ENCODE data around the gene GPR143. TPM values are rescaled to one million over a fixed set of nuclear protein-coding genes. Genes with fewer than 3 reads are reported as not detected.
"Not testable (repeated sequence)": the region's sequence is repeated elsewhere in the genome, so short reads cannot be mapped to it uniquely, and the experiment has no call there.

GPR143 gene
- polyA plus RNA-seq (2013, experiment 1 of 2): 1.2 TPM
- polyA plus RNA-seq (2013, experiment 2 of 2): 1.3 TPM

DNA sequence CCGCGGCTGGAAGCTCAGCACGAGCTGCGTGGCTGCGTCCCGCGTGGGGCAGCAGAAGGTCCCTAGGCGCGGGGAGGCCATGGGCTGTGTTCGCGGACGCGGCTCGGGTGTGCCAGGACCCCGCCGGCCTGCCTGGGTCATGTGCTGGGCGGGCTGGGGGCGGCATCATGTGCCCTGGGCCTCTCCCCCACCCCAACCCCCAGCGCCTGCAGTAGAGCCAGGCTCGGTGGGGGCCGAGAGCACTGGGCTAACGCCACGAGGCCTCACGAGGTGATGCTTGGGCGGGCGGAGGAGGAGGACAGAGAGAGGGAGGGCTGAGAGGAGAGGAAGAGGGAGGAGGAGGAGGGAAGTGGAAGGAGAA is at the start of gene GPR143:
Gene GPR143, minus strand, starts transcription at position 111 of the 361 bp plus-strand sequence. Its CDS starts 30 bp downstream, at position 81.
- no peak for DNase-seq
- H2AK5ac ChIP-seq (ENCODE audit: low read length, severe bottlenecking): no peak within 1 kb of the TSS
- H3K4me1 ChIP-seq (ENCODE audit: control insufficient read depth, insufficient read depth, low read depth, low read length): peaks cover 2% of the 10 kb centered on the region
- H2AFZ ChIP-seq (ENCODE audit: low read depth, low read length): peak within 1 kb of the TSS; percentile 44
- peak within 1 kb of the TSS; percentile 39 for H4K91ac ChIP-seq (ENCODE audit: low read length)
- peaks cover 0 to 16% of the 10 kb centered on the region in 2 experiments for H3K27me3 ChIP-seq (ENCODE audit: control insufficient read depth in 1 of 2, insufficient read depth in 1 of 2, low read length in 2 of 2)
- H3K4ac ChIP-seq (ENCODE audit: low read depth in 1 of 2, low read length in 2 of 2): no peak within 1 kb of the TSS
- H3K4me3 ChIP-seq (ENCODE audit: insufficient read depth in 1 of 2, low read depth in 1 of 2, low read length in 2 of 2): no peak within 1 kb of the TSS
- peaks cover 3% of the 10 kb centered on the region for H3K9me3 ChIP-seq (ENCODE audit: control insufficient read depth, low read length)
- H3K9ac ChIP-seq (ENCODE audit: low read length): no peak within 1 kb of the TSS
- H2BK5ac ChIP-seq (ENCODE audit: low read depth, low read length, poor library complexity, severe bottlenecking): no peak within 1 kb of the TSS
- H3K4me2 ChIP-seq (ENCODE audit: low read length, poor library complexity, severe bottlenecking): no peak within 1 kb of the TSS
- peak within 1 kb of the TSS; percentile 33 to 77 for H3K18ac ChIP-seq (ENCODE audit: low read depth in 1 of 2, low read length in 2 of 2)
- H2BK12ac ChIP-seq (ENCODE audit: low read length in 2 of 2): peak within 1 kb of the TSS; percentile 11 to 64
- peak within 1 kb of the TSS; percentile 82 for H4K8ac ChIP-seq (ENCODE audit: low read length)
- H3K23ac ChIP-seq (ENCODE audit: low read length in 2 of 2): no peak within 1 kb of the TSS
- no peak within 1 kb of the TSS for H2BK120ac ChIP-seq (ENCODE audit: low read depth, low read length)
- WGBS: no CpG with 5 or more reads among the region's 26 CpGs
- H3K79me1 ChIP-seq (replicated peaks; ENCODE audit: low read length, poor library complexity, severe bottlenecking): no peaks in the 10 kb centered on the region
- H3K36me3 ChIP-seq (ENCODE audit: control insufficient read depth in 1 of 2, insufficient read depth in 2 of 2, low read depth in 1 of 2, low read length in 2 of 2): no peaks in the 10 kb centered on the region
- no peak within 1 kb of the TSS for H3K14ac ChIP-seq (ENCODE audit: low read length in 2 of 2)
- H3K27ac ChIP-seq (ENCODE audit: low read length, poor library complexity, severe bottlenecking): no peak within 1 kb of the TSS
- H2BK15ac ChIP-seq (ENCODE audit: low read depth, poor library complexity, severe bottlenecking): no peak within 1 kb of the TSS

DNA sequence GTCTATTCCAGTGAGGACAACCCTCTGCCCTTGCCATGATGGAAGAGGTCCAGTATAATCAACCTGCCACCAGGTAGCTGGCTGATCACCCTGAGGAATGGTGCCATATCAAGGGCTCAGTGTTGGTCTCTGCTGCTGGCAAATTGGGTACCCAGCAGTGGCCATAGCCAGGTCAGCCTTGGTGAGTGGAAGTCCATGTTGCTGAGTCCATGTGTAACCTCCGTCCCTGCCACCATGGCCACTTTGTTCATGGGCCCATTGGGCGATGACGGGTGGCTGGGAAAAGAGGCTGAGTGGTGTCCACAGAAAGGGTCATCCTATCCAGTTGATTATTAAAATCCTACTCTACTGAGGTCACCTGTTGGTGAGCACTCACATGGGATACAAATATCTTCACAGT is 45.4 kb upstream of the GPR143 start:
- H4K91ac ChIP-seq (ENCODE audit: low read length); H2BK12ac ChIP-seq (ENCODE audit: low read length in 2 of 2); H3K9me3 ChIP-seq (ENCODE audit: control insufficient read depth, low read length); H3K79me1 ChIP-seq (replicated peaks; ENCODE audit: low read length, poor library complexity, severe bottlenecking); H3K27me3 ChIP-seq (ENCODE audit: control insufficient read depth in 1 of 2, insufficient read depth in 1 of 2, low read length in 2 of 2); H3K4me2 ChIP-seq (ENCODE audit: low read length, poor library complexity, severe bottlenecking); H2BK15ac ChIP-seq (ENCODE audit: low read depth, poor library complexity, severe bottlenecking); H3K14ac ChIP-seq (ENCODE audit: low read length in 2 of 2); H3K4me3 ChIP-seq (ENCODE audit: insufficient read depth in 1 of 2, low read depth in 1 of 2, low read length in 2 of 2); H2AFZ ChIP-seq (ENCODE audit: low read depth, low read length); H2BK5ac ChIP-seq (ENCODE audit: low read depth, low read length, poor library complexity, severe bottlenecking); H2AK5ac ChIP-seq (ENCODE audit: low read length, severe bottlenecking); H3K36me3 ChIP-seq (ENCODE audit: control insufficient read depth in 1 of 2, insufficient read depth in 2 of 2, low read depth in 1 of 2, low read length in 2 of 2); H4K8ac ChIP-seq (ENCODE audit: low read length); DNase-seq; H3K18ac ChIP-seq (ENCODE audit: low read depth in 1 of 2, low read length in 2 of 2); H2BK120ac ChIP-seq (ENCODE audit: low read depth, low read length); H3K23ac ChIP-seq (ENCODE audit: low read length in 2 of 2); H3K27ac ChIP-seq (ENCODE audit: low read length, poor library complexity, severe bottlenecking); H3K9ac ChIP-seq (ENCODE audit: low read length); H3K4ac ChIP-seq (ENCODE audit: low read depth in 1 of 2, low read length in 2 of 2); H3K4me1 ChIP-seq (ENCODE audit: control insufficient read depth, insufficient read depth, low read depth, low read length): not testable (repeated sequence)
- WGBS: 100% methylated on average over 3 of the region's 3 CpGs

DNA sequence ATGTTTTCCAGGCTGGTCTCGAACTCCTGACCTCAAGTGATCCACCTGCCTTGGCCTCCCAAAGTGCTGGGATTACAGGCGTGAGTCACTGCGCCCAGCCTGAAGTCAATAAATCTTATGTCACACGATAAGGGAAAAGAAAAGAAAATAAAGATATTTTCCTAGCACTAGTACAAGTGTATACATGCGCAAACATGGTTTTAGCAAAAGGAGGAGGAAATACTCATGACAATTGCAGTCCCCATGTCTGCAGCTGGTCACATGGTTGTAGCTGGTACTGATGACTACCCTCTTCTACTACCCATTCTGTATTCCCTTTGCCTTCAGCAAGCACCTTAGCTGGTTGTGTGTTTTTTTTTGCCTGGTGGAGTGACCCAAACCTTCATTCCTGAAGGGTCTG is 44.2 kb upstream of the GPR143 start:
- H3K4ac ChIP-seq (ENCODE audit: low read depth in 1 of 2, low read length in 2 of 2); H3K36me3 ChIP-seq (ENCODE audit: control insufficient read depth in 1 of 2, insufficient read depth in 2 of 2, low read depth in 1 of 2, low read length in 2 of 2); H3K79me1 ChIP-seq (replicated peaks; ENCODE audit: low read length, poor library complexity, severe bottlenecking); H3K14ac ChIP-seq (ENCODE audit: low read length in 2 of 2); H2AK5ac ChIP-seq (ENCODE audit: low read length, severe bottlenecking); DNase-seq; H4K91ac ChIP-seq (ENCODE audit: low read length); H3K4me3 ChIP-seq (ENCODE audit: insufficient read depth in 1 of 2, low read depth in 1 of 2, low read length in 2 of 2); H2BK5ac ChIP-seq (ENCODE audit: low read depth, low read length, poor library complexity, severe bottlenecking); H2AFZ ChIP-seq (ENCODE audit: low read depth, low read length); H2BK120ac ChIP-seq (ENCODE audit: low read depth, low read length); H3K4me2 ChIP-seq (ENCODE audit: low read length, poor library complexity, severe bottlenecking); H3K27ac ChIP-seq (ENCODE audit: low read length, poor library complexity, severe bottlenecking); H3K9ac ChIP-seq (ENCODE audit: low read length); H3K4me1 ChIP-seq (ENCODE audit: control insufficient read depth, insufficient read depth, low read depth, low read length); H4K8ac ChIP-seq (ENCODE audit: low read length); H2BK15ac ChIP-seq (ENCODE audit: low read depth, poor library complexity, severe bottlenecking); H2BK12ac ChIP-seq (ENCODE audit: low read length in 2 of 2); H3K23ac ChIP-seq (ENCODE audit: low read length in 2 of 2); H3K18ac ChIP-seq (ENCODE audit: low read depth in 1 of 2, low read length in 2 of 2); H3K27me3 ChIP-seq (ENCODE audit: control insufficient read depth in 1 of 2, insufficient read depth in 1 of 2, low read length in 2 of 2); H3K9me3 ChIP-seq (ENCODE audit: control insufficient read depth, low read length): not testable (repeated sequence)
- 96% methylated on average over 3 of the region's 5 CpGs for WGBS

DNA sequence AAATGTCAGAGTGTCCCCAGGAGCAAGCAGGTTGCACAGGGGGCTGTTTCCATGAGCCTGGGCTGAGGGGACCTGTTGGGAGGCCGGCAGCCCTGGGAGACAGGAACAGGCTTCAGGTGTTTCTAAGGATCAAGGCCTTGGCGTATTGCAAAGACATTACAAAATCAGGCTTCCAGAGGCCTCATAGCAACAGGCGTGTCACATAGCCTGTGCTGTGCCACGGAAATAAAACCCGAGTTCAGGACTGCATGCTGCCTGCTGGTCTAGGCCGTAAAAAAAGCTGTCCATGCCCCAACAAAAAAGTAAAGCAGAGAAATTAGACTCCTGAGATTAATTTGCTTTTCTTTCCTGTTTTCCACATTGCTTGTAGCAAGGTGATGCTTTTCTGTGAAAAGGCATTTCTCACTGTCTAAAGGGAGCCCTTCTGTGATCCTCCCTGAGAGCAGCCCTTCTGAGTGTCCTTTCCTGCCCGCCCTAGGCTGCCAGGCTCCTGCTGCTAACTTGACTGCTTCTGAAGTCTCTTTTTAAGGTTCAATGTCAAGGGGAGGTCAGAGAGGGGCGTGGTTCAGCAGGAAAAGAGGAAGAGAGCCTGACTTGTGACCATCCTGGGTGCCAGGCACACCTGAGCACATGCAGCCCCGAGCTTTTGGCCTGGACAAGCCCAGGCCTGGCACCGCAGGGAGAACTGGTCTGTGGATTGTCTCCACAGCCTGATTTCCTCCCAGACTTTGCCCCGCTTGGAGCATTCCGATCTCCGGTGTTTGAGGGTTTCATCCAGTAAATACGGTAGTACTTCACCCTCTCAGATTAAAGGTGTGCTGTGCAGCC is 41.9 kb upstream of the GPR143 start:
- Histone ChIP-seq H3K4ac (ENCODE audit: low read depth in 1 of 2, low read length in 2 of 2) (no peak overlapping the region), H3K18ac (ENCODE audit: low read depth in 1 of 2, low read length in 2 of 2) (no peak overlapping the region), H3K9me3 (ENCODE audit: control insufficient read depth, low read length) (peaks cover 5% of the 10 kb centered on the region), H3K27me3 (ENCODE audit: control insufficient read depth in 1 of 2, insufficient read depth in 1 of 2, low read length in 2 of 2) (no peaks in the 10 kb centered on the region), H3K9ac (ENCODE audit: low read length) (no peak overlapping the region), H3K27ac (ENCODE audit: low read length, poor library complexity, severe bottlenecking) (no peak overlapping the region), H3K36me3 (ENCODE audit: control insufficient read depth in 1 of 2, insufficient read depth in 2 of 2, low read depth in 1 of 2, low read length in 2 of 2) (peaks cover 0 to 5% of the 10 kb centered on the region in 2 experiments), H2BK120ac (ENCODE audit: low read depth, low read length) (no peak overlapping the region), H2AFZ (ENCODE audit: low read depth, low read length) (no peak overlapping the region), H2BK12ac (ENCODE audit: low read length in 2 of 2) (no peak overlapping the region), H2BK5ac (ENCODE audit: low read depth, low read length, poor library complexity, severe bottlenecking) (no peak overlapping the region), H3K14ac (ENCODE audit: low read length in 2 of 2) (peak overlapping the region in 1 of 2 experiments; percentile 15), H4K8ac (ENCODE audit: low read length) (no peak overlapping the region), H3K4me1 (ENCODE audit: control insufficient read depth, insufficient read depth, low read depth, low read length) (peaks cover 10% of the 10 kb centered on the region), H3K4me2 (ENCODE audit: low read length, poor library complexity, severe bottlenecking) (no peak overlapping the region), H2BK15ac (ENCODE audit: low read depth, poor library complexity, severe bottlenecking) (no peak overlapping the region), H3K79me1 (replicated peaks; ENCODE audit: low read length, poor library complexity, severe bottlenecking) (peaks cover 3% of the 10 kb centered on the region), H2AK5ac (ENCODE audit: low read length, severe bottlenecking) (no peak overlapping the region), H4K91ac (ENCODE audit: low read length) (no peak overlapping the region), H3K23ac (ENCODE audit: low read length in 2 of 2) (no peak overlapping the region), H3K4me3 (ENCODE audit: insufficient read depth in 1 of 2, low read depth in 1 of 2, low read length in 2 of 2) (no peak overlapping the region)
- 84% methylated on average over 13 of the region's 14 CpGs for WGBS
- DNase-seq: no peak

All from mesenchymal stem cell (in vitro differentiated cells and primary cell).